Coronary artery (tissue), 2 donors: ENCODE data around the gene CTNND1.
"Not testable (repeated sequence)": the region's sequence is repeated elsewhere in the genome, so short reads cannot be mapped to it uniquely, and the experiment has no call there.

Source experiments
- DNase-seq: peaks from one replicate; pipeline ENCODE4 v3.0.0-alpha.2; 2017; ENCODE audit warnings: low spot score
- H3K27ac ChIP-seq, 2 donors: fragments of 200-600 bp; sonication (generic); one replicate each; pipeline ENCODE4 v1.5.1; 2016 to 2019
- H3K4me3 ChIP-seq: fragments of 200-600 bp; sonication (generic); 2 replicates; pipeline ENCODE4 v1.5.1; 2016; ENCODE audit warnings: mild to moderate bottlenecking, moderate library complexity
- CTCF ChIP-seq: fragments of 200-600 bp; sonication (generic); IDR thresholded peaks from one replicate; pipeline ENCODE4 v1.5.1; 2019; ENCODE audit warnings: antibody characterized with exemption

Gene CTNND1

GRCh38 chr11:57818812-57819211 lies 57.2 kb downstream of the CTNND1 start:
- TF ChIP-seq CTCF, result no peak
- H3K27ac ChIP-seq, result no peak overlapping the region
- H3K4me3 ChIP-seq, result no peak overlapping the region
- no peak for DNase-seq

- H3K27ac ChIP-seq, result no peak overlapping the region
- no peak for TF ChIP-seq CTCF
- no peak overlapping the region for H3K4me3 ChIP-seq
- no peak for DNase-seq
Measured at GRCh38 chr11:57819252-57819979, 57.8 kb downstream of the CTNND1 start.

GRCh38 chr11:57823859-57824258 lies 62.3 kb downstream of the CTNND1 start:
- TF ChIP-seq CTCF, result no peak
- no peak overlapping the region for H3K27ac ChIP-seq
- no peak overlapping the region for H3K4me3 ChIP-seq
- DNase-seq, result no peak

GRCh38 chr11:57834852-57835251 lies 73.2 kb downstream of the CTNND1 start:
- DNase-seq, result no peak
- TF ChIP-seq CTCF, result no peak
- H3K4me3 ChIP-seq, result no peak overlapping the region
- no peak overlapping the region for H3K27ac ChIP-seq

GRCh38 chr11:57838609-57839008 lies 77.0 kb downstream of the CTNND1 start:
- DNase-seq, result not testable (repeated sequence)

GRCh38 chr11:57842873-57843272 lies 81.3 kb downstream of the CTNND1 start:
- H3K27ac ChIP-seq, result no peak overlapping the region
- H3K4me3 ChIP-seq, result no peak overlapping the region
- TF ChIP-seq CTCF, result no peak
- DNase-seq, result no peak

More at GRCh38 chr11:57838609-57839008, 77.0 kb downstream of the CTNND1 start:
- not testable (repeated sequence) for H3K4me3 ChIP-seq, H3K27ac ChIP-seq

GRCh38 chr11:57867966-57868365 lies 106.4 kb downstream of the CTNND1 start:
- no peak overlapping the region for H3K27ac ChIP-seq
- DNase-seq, result no peak
- TF ChIP-seq CTCF, result no peak
- no peak overlapping the region for H3K4me3 ChIP-seq
